GM19328 (cell line): ENCODE data around the gene EDARADD.
A peak's percentile ranks its signal among the peaks of the same experiment; 100 is the strongest.

Experiments
- ATAC-seq: cut with Tn5 transposase; IDR thresholded peaks from one replicate; pipeline ENCODE4 v1.9.1; 2021; ENCODE audit warnings: mild to moderate bottlenecking, moderate library complexity; ENCODE audit not compliant: unreplicated experiment

Gene EDARADD

GRCh38 chr1:236511735-236512418 lies 117.8 kb downstream of the EDARADD start:
- ATAC-seq = no peak

- ATAC-seq = no peak
These were observed 120.8 kb downstream of the EDARADD start for GRCh38 chr1:236514703-236515442.

GRCh38 chr1:236515443-236515958 lies 121.4 kb downstream of the EDARADD start:
- ATAC-seq = no peak

GRCh38 chr1:236516929-236517704 lies 123.0 kb downstream of the EDARADD start:
- ATAC-seq = no peak

GRCh38 chr1:236518322-236518721 lies 124.2 kb downstream of the EDARADD start:
- no peak for ATAC-seq

- no peak for ATAC-seq
These were observed 126.4 kb downstream of the EDARADD start for GRCh38 chr1:236520445-236521005.

- no peak for ATAC-seq
These were observed 129.0 kb downstream of the EDARADD start for GRCh38 chr1:236522937-236523703.

GRCh38 chr1:236523704-236524141 lies 129.6 kb downstream of the EDARADD start, which contains the start of gene LGALS8:
TSS of gene LGALS8 (plus strand) at chr1:236523982. CDS start at chr1:236526071, 2,089 bp downstream.
- peak; percentile 65 for ATAC-seq

- ATAC-seq = peak; percentile 89
These were observed 130.2 kb downstream of the EDARADD start for GRCh38 chr1:236524142-236524894.

- ATAC-seq = no peak
These were observed 130.8 kb downstream of the EDARADD start for GRCh38 chr1:236524895-236525184.

- ATAC-seq = no peak
These were observed 132.0 kb downstream of the EDARADD start for GRCh38 chr1:236526079-236526478.

GRCh38 chr1:236530286-236530685 lies 136.2 kb downstream of the EDARADD start:
- no peak for ATAC-seq

GRCh38 chr1:236530959-236531358 lies 136.9 kb downstream of the EDARADD start:
- ATAC-seq = no peak

- no peak for ATAC-seq
These were observed 138.8 kb downstream of the EDARADD start for GRCh38 chr1:236532850-236533249.

GRCh38 chr1:236534151-236534651 lies 140.1 kb downstream of the EDARADD start:
- no peak for ATAC-seq
